H9 (cell line): ENCODE data around the gene MRTFB. TPM values are rescaled to one million over a fixed set of nuclear protein-coding genes. Genes with fewer than 3 reads are reported as not detected.

ENCODE experiments used
- DNase-seq: peaks from one replicate; pipeline ENCODE4 v3.0.0-alpha.2; 2017
- H2AFZ ChIP-seq: one replicate; pipeline ENCODE4 v1.6.1; 2013; ENCODE audit warnings: mild to moderate bottlenecking, low read length, control low read depth, moderate library complexity
- H2AK5ac ChIP-seq: 2 replicates; pipeline ENCODE4 v1.6.1; 2013; ENCODE audit warnings: low read length, control low read depth, mixed read lengths; ENCODE audit not compliant: insufficient read length
- H2BK120ac ChIP-seq: one replicate; pipeline ENCODE4 v1.6.1; 2013; ENCODE audit warnings: low read depth, mild to moderate bottlenecking, low read length, control low read depth, inconsistent platforms; ENCODE audit not compliant: poor library complexity, severe bottlenecking
- H2BK12ac ChIP-seq: 2 replicates; pipeline ENCODE4 v1.6.1; 2013; ENCODE audit warnings: low read length, control low read depth, mixed read lengths, low read depth; ENCODE audit not compliant: insufficient read length
- H2BK15ac ChIP-seq: 2 replicates; pipeline ENCODE4 v1.6.1; 2013; ENCODE audit warnings: low read depth, low read length, control low read depth
- H2BK20ac ChIP-seq: one replicate; pipeline ENCODE4 v1.6.1; 2013; ENCODE audit warnings: low read depth, mild to moderate bottlenecking, low read length, control low read depth, inconsistent platforms; ENCODE audit not compliant: poor library complexity, severe bottlenecking
- H2BK5ac ChIP-seq: 2 replicates; pipeline ENCODE4 v1.6.1; 2013; ENCODE audit warnings: low read length, control low read depth, mixed read lengths; ENCODE audit not compliant: insufficient read length
- H3K14ac ChIP-seq: 2 replicates; pipeline ENCODE4 v1.6.1; 2013; ENCODE audit warnings: low read length, control low read depth; ENCODE audit not compliant: insufficient read depth
- H3K18ac ChIP-seq: 2 replicates; pipeline ENCODE4 v1.6.1; 2013; ENCODE audit warnings: low read depth, mild to moderate bottlenecking, mixed read lengths, low read length, control low read depth; ENCODE audit not compliant: insufficient read length
- H3K23ac ChIP-seq: 2 replicates; pipeline ENCODE4 v1.6.1; 2013; ENCODE audit warnings: low read length, control low read depth, mixed read lengths, low read depth; ENCODE audit not compliant: insufficient read length
- H3K23me2 ChIP-seq: 2 replicates; pipeline ENCODE4 v1.6.1; 2013; ENCODE audit warnings: low read depth, mild to moderate bottlenecking, mixed read lengths, low read length, control low read depth; ENCODE audit not compliant: insufficient read length, poor library complexity, severe bottlenecking
- H3K27ac ChIP-seq: 2 replicates; pipeline ENCODE4 v1.5.1; 2013; ENCODE audit warnings: low read length, control low read depth, mixed read lengths, low read depth; ENCODE audit not compliant: insufficient read length
- H3K27me3 ChIP-seq: 2 replicates; pipeline ENCODE4 v1.6.1; 2013; ENCODE audit warnings: low read length, control low read depth, inconsistent platforms; ENCODE audit not compliant: insufficient read depth
- H3K4ac ChIP-seq: 2 replicates; pipeline ENCODE4 v1.6.1; 2013; ENCODE audit warnings: low read depth, mild to moderate bottlenecking, control low read depth, inconsistent platforms, low read length, moderate library complexity
- H3K4me1 ChIP-seq: 2 replicates; pipeline ENCODE4 v1.6.1; 2013; ENCODE audit warnings: low read length, control low read depth, inconsistent platforms; ENCODE audit not compliant: insufficient read depth
- H3K4me2 ChIP-seq: 2 replicates; pipeline ENCODE4 v1.6.1; 2013; ENCODE audit warnings: low read length, control low read depth, mixed read lengths; ENCODE audit not compliant: insufficient read length, insufficient read depth
- H3K56ac ChIP-seq: 2 replicates; pipeline ENCODE4 v1.6.1; 2013; ENCODE audit warnings: low read depth, mild to moderate bottlenecking, mixed read lengths, low read length, control low read depth; ENCODE audit not compliant: insufficient read length
- H3K79me1 ChIP-seq: 2 replicates; pipeline ENCODE4 v1.6.1; 2013; ENCODE audit warnings: low read depth, mild to moderate bottlenecking, moderate library complexity, low read length, control low read depth, inconsistent platforms; ENCODE audit not compliant: insufficient read depth, poor library complexity, severe bottlenecking
- H3K79me2 ChIP-seq: 2 replicates; pipeline ENCODE4 v1.6.1; 2013; ENCODE audit warnings: low read length, control low read depth, inconsistent platforms; ENCODE audit not compliant: insufficient read depth
- H3K9ac ChIP-seq: 2 replicates; pipeline ENCODE4 v1.6.1; 2013; ENCODE audit warnings: low read length, control low read depth, mixed read lengths; ENCODE audit not compliant: insufficient read length; ENCODE audit errors: extremely low read depth
- H3K9me3 ChIP-seq: one replicate; pipeline ENCODE4 v1.6.1; 2013; ENCODE audit warnings: low read depth, low read length, inconsistent platforms; ENCODE audit not compliant: control insufficient read depth
- H3T11ph ChIP-seq: one replicate; pipeline ENCODE4 v1.6.1; 2013; ENCODE audit warnings: mild to moderate bottlenecking, low read length, control low read depth, inconsistent platforms
- H4K20me1 ChIP-seq: one replicate; pipeline ENCODE4 v1.6.1; 2013; ENCODE audit not compliant: control insufficient read depth, insufficient read length, insufficient read depth
- H4K5ac ChIP-seq: 2 replicates; pipeline ENCODE4 v1.6.1; 2013; ENCODE audit warnings: low read depth, mild to moderate bottlenecking, mixed read lengths, low read length, control low read depth; ENCODE audit not compliant: insufficient read length
- H4K8ac ChIP-seq: replicated peaks from 2 replicates; pipeline ENCODE4 v1.6.1; 2013; ENCODE audit warnings: low read length, control low read depth, mixed read lengths, low read depth; ENCODE audit not compliant: insufficient read length
- H4K91ac ChIP-seq: 2 replicates; pipeline ENCODE4 v1.6.1; 2013; ENCODE audit warnings: low read depth, mild to moderate bottlenecking, moderate library complexity, mixed read lengths, low read length, control low read depth; ENCODE audit not compliant: insufficient read length
- H3K27ac Mint-ChIP-seq, 3 experiments: 2 replicates in 2 of 3; 3 replicates in 1 of 3; pipeline ENCODE4 v1.8.0; 2020 to 2021; ENCODE audit warnings: mixed read lengths in 3 of 3, mild to moderate bottlenecking in 1 of 3, moderate library complexity in 1 of 3
- H3K27me3 Mint-ChIP-seq: 2 replicates; pipeline ENCODE4 v1.8.0; 2021; ENCODE audit warnings: low read depth, mild to moderate bottlenecking, moderate library complexity, mixed read lengths
- H3K36me3 Mint-ChIP-seq, 3 experiments: 2 replicates in 2 of 3; 3 replicates in 1 of 3; pipeline ENCODE4 v1.8.0; 2020 to 2021; ENCODE audit warnings: low read depth in 3 of 3, mixed read lengths in 3 of 3; ENCODE audit not compliant: insufficient read depth in 1 of 3
- H3K4me1 Mint-ChIP-seq, 2 experiments: 2 replicates each; pipeline ENCODE4 v1.8.0; 2020; ENCODE audit warnings: mixed read lengths in 2 of 2
- H3K4me3 Mint-ChIP-seq, 2 experiments: 2 replicates in 1 of 2; 3 replicates in 1 of 2; pipeline ENCODE4 v1.8.0; 2020 to 2021; ENCODE audit warnings: mild to moderate bottlenecking in 2 of 2, mixed read lengths in 2 of 2, moderate library complexity in 1 of 2
- H3K9me3 Mint-ChIP-seq, 2 experiments: 2 replicates in 1 of 2; 3 replicates in 1 of 2; pipeline ENCODE4 v1.8.0; 2020; ENCODE audit warnings: mild to moderate bottlenecking in 2 of 2, mixed read lengths in 2 of 2, moderate library complexity in 1 of 2
- CTCF ChIP-seq: fragments of 200-600 bp; sonication (generic); conservative IDR thresholded peaks from 3 replicates; pipeline ENCODE4 v1.8.0; 2021; ENCODE audit warnings: antibody characterized with exemption, mild to moderate bottlenecking
- WGBS: extraction: QIAGEN DNeasy Blood & Tissue Kit; methylation state at CpG from one replicate; pipeline ENCODE4 v1.1.7; 2013; ENCODE audit warnings: missing lambda C conversion rate, low lambda C conversion rate, mixed read lengths; ENCODE audit not compliant: insufficient read length; ENCODE audit errors: extremely low coverage; 5-methylcytosine and 5-hydroxymethylcytosine counted together
- total RNA-seq: library from RNA; stranded (reverse); gene quantifications from 2 replicates; pipeline ENCODE4 v1.2.1, GENCODE V29; 2021

MRTFB gene
- total RNA-seq, 1 experiment from 2014 or later, result 29.9 TPM

- H2BK5ac ChIP-seq, result no peak overlapping the region
- peaks cover 2% of the 10 kb centered on the region for H3K79me1 ChIP-seq
- H3K4me1 ChIP-seq, result no peaks in the 10 kb centered on the region; the same call in 1 of the 2 replicates
- H3K9me3 ChIP-seq, result no peaks in the 10 kb centered on the region
- peaks cover 7 to 8% of the 10 kb centered on the region in 2 experiments; a peak in 2 of 4 replicates for H3K4me1 Mint-ChIP-seq
- H4K20me1 ChIP-seq, result no peaks in the 10 kb centered on the region
- H3K27me3 ChIP-seq, result no peaks in the 10 kb centered on the region
- DNase-seq, result no peak
- no CpG with 5 or more reads among the region's 3 CpGs for WGBS
- H3K4ac ChIP-seq, result no peak overlapping the region
- peaks cover 0 to 2% (median 0%) of the 10 kb centered on the region in 3 experiments; a peak in 1 of 7 replicates for H3K36me3 Mint-ChIP-seq
- no peaks in the 10 kb centered on the region for H3K9me3 Mint-ChIP-seq
- no peak overlapping the region for H2BK12ac ChIP-seq
- H2BK15ac ChIP-seq, result no peak overlapping the region
- no peak overlapping the region for H3K27ac Mint-ChIP-seq
- H3K18ac ChIP-seq, result no peak overlapping the region
- H2AFZ ChIP-seq, result no peak overlapping the region
- no peak overlapping the region for H3K4me2 ChIP-seq
- H3T11ph ChIP-seq, result no peak overlapping the region
- no peaks in the 10 kb centered on the region for H3K23me2 ChIP-seq
- TF ChIP-seq CTCF, result no peak
- H2BK20ac ChIP-seq, result no peak overlapping the region
- no peak overlapping the region for H4K8ac ChIP-seq
- H2AK5ac ChIP-seq, result no peak overlapping the region
- no peak overlapping the region for H4K91ac ChIP-seq
- H3K14ac ChIP-seq, result no peak overlapping the region
- no peak overlapping the region for H3K23ac ChIP-seq
- no peak overlapping the region for H3K27ac ChIP-seq
- H4K5ac ChIP-seq, result no peak overlapping the region
- H2BK120ac ChIP-seq, result no peak overlapping the region
- no peak overlapping the region for H3K4me3 Mint-ChIP-seq
- H3K9ac ChIP-seq, result no peak overlapping the region
- no peaks in the 10 kb centered on the region for H3K79me2 ChIP-seq
- H3K56ac ChIP-seq, result no peak overlapping the region
- no peaks in the 10 kb centered on the region for H3K27me3 Mint-ChIP-seq
Observed at GRCh38 chr16:14205666-14206065, 134.5 kb downstream of the MRTFB start.
